Activated T-helper 1 cell treated with Interleukin-2 at 50 U/mL for 16 hours (primary cell): ENCODE results near the gene GOLGA1.

Source experiments
- DNase-seq: peaks from one replicate; pipeline ENCODE4 v3.0.0-alpha.2; 2020; ENCODE audit warnings: low read depth

GOLGA1 gene

DNA sequence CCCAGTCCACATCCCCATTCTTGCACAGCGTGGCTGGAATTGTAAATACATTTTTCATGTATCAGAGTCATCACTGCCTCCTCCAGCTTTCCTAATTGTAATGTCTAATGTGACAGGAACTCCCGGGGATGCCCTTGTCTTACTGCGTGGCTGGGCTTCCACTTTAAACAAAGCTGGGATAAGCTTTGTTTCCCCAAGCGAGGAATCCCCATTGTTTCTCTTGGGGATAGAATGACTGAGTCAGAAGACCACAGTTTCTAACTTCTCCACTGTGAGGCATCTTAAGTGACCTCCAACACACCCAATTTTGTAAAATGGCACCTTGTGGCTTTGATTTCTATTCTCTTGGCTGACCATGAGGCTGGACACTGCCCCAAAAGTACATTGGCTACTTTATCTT, 56.5 kb downstream of the GOLGA1 start:
- no peak for DNase-seq

DNA sequence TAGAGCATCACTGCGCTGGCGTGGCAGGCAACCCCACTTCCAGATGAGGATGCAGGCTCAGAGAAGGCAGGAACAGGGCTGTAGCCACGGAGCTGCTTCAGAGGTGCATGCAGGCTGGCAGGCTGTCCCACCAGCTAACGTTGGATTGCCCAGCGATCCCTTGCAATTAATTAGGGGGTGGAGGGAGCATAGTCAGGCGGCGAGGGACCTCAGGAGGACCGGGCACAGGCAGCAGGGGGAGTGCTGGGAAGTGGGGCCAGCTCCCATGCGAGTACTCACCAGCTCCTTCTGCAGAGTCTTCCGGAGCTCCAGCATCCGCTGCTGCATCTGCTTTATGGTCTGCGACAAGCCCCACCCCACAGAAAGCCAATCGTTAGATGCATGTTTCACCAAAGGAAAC, 58.7 kb downstream of the GOLGA1 start:
- DNase-seq = no peak

DNA sequence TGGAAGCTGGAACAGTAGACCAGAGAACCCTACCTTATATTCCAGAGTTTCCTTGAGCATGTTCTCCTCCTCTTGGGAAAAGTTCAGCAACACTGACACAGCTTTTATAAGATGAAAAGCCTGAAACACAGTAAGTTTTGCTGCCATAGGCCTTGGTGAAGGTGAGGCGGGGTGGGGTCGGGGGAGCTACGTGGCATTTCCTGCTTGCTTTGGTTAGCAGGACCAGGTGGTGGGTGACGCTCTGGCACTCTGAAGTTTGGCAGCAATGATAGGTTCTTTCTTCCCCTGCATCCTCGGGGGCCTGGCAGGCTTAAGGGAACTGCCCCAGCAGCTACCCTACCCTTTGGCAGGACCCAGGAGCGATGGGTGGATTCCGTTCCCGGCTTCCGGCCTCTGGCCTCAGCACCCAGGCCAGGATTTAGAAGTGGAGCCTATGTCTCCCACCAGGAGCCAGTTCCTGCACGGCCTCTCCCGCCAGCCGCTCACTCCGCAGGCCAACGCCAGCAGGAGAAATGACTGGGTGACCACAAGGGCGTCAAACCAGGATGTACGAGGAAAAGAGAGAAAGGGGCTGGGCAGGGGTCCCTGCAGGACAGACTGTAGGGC, 59.6 kb downstream of the GOLGA1 start:
- DNase-seq = no peak

DNA sequence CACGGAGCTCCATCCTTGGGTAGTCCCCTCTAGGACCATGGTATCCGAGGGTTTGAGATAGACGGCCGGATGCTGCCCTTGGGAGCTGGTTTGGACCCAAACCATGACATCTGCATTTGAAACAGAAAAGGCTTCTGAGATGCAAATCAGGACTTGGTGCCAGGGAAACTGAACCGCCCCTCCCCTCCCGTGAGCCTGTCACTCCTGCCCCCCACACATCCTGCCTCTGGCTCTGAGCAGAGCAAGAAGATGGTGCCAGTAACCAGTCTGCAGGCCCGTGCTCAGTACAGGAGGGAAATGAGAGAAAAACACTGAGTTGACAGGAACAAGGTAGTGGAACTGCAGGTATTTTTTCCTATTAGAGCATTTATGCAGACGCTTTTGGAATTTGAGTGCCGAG, 60.4 kb downstream of the GOLGA1 start:
- DNase-seq = no peak

DNA sequence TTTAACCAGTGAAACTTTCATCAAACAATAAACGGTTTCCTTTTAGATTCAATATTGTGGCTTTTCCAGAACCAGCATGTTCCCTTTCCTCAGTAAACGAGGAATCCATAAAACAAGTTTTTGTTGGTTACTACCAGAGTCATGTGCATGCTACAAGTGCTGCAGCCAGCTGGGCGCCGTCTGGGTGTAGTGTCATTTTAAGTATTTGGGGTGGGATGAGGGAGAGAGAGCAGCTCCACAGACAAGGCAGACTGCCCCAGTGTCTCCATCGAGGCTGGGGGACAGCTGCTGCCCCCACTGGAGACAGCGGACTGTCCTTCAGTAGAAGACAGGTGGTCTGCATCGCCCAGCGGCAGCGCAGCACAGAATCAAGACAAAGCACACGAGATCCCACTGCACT, 61.7 kb downstream of the GOLGA1 start:
- DNase-seq = no peak

DNA sequence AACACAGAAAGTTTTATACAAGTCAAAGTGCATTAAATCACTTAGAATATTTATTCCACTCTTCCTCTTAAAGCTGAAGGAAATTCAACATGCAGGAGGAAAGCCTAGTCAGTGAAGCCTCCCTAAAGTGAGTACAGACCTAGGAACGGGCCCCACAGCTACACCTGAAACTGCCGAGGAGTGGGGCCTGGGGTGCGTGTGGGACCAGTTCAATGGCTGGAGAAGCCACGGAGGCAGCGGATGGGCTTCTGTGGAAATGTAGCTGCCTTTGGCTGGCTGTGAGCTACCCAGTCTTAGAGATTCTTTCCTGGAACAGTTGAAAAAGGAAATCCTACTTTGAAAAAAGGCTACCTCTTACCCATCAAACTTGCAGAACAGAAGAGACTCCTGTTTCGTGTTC, 62.4 kb downstream of the GOLGA1 start:
- no peak for DNase-seq

DNA sequence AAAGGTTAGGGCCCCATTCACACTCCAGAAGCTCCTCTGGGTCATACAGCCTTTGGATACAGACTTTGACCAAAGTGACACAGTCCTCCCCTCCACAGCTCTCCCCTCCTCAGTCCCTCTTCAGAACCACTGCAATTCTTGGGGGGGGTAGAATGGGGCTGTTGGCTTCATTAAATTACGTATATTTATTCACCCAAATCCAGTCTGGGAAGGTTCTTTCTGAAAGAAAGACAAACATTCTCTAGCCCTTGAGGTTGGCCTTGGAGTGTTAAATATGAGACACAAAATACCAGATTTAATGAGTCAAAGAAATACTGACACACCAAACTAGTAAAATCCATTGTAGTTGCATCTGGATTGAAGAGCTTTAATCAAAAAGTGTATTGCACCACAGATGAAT, 62.9 kb downstream of the GOLGA1 start:
- no peak for DNase-seq

DNA sequence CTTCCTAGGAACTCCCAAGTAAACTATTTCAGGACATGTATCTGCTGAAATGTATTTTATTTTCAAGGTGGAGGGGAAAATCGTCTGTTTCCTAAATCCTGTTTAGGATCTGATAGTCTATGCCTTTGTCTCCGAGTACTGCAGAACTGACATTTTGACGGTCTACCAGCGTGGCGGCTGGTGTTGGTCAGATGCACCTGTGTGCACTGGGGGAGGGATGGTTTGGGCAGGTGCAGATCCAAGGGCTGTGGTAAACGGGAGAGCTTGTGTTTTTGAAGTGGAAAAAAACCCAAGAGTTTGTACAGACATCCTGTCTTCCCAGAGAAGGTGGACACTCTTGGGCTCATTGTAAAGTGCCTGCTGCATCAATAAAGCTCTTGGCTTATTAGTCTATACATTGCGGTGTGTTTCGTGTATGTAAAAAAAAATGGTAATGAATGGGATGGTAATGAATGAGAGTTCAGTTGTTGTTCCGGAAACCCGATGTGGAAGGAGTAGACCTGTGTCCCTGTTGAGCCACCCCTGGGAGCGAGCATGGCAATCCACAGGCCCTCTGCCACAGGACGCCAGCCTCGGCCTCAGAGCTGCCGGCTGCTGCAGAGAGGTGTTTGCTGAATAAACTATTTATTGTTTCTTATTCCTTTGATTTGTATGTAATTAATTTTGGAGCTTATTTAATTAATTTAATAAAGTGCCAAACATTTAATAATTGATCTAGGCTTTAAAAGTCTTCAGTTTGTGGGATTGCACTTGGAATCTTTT, 63.7 kb downstream of the GOLGA1 start:
- no peak for DNase-seq

DNA sequence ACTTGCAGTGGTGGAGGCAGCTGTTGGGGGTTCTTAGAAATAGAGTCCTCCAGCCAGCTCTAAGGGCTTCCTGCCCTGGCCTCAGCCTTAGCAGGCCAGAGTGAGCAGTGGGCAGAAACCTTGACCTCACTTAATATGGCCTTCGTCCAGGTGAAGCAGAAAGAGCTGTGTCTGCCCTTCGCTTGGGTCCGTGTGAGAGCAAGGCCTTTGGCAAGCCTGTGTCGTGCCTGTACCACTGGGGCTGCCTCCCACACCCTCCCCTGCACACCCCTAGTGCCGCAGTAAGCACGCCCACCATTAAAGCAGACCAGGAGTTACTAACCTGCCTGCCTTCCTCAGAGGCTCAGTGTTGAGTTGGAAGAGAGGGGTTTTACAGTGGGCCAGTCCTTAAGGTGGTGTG, 65.4 kb downstream of the GOLGA1 start:
- DNase-seq = no peak

DNA sequence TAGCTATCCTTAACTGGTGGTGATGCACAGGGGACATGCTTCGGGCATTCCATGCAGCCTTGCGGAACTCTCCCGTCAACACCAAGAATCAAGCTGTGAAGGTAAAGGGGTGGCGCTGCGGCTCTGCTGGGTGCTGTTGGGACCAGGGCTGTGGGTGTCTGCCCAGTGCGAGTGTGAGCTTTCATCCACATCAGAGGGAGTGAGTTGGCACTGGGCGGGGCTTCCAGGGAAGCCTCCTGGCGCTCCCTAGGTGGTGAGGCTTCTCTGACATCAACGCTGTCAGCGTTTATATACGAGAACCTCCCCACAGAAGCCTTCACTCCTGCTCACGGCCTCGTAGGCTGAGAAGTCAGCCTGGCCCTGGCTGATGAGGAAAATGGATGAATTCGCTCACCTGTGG, 67.2 kb downstream of the GOLGA1 start:
- no peak for DNase-seq

DNA sequence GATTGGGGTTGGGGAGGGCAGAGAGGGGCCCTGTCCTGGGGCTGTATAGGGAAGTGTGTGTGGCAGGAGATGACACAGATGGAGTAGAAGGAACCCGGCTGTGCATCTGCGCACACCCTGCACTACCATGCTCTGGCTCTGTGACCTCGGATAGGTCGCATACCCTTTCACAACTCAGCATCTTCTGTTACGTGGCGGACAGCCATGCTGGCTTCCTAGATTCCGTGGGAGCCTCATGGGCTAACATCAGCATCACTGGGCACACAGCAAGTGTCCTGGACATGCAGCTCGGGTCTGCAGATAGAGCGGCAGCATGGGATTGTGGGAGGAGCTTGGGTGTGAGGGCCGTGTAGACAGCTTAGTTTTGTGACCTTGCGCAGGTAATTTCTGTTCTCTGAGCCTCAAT, 69.7 kb downstream of the GOLGA1 start:
- DNase-seq = no peak

DNA sequence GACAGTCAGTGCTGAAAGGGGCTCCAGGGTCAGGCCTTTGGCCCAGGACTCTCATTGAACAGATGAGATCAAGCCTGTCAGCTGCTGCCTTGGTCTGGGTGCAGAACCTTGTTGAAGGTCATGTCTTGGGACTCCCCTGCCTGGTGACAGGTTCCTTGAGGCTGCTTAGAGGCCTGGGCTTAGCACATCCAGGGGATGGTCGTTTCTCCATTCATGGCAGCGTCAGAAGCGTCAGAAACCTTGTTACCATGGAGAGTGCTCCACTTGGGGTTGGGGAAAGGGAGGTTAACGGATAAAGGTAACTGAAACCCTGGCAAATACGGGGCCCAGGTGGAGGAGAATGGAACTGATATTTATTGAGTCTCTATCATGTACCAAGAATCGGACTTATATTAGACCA, 70.2 kb downstream of the GOLGA1 start:
- no peak for DNase-seq

DNA sequence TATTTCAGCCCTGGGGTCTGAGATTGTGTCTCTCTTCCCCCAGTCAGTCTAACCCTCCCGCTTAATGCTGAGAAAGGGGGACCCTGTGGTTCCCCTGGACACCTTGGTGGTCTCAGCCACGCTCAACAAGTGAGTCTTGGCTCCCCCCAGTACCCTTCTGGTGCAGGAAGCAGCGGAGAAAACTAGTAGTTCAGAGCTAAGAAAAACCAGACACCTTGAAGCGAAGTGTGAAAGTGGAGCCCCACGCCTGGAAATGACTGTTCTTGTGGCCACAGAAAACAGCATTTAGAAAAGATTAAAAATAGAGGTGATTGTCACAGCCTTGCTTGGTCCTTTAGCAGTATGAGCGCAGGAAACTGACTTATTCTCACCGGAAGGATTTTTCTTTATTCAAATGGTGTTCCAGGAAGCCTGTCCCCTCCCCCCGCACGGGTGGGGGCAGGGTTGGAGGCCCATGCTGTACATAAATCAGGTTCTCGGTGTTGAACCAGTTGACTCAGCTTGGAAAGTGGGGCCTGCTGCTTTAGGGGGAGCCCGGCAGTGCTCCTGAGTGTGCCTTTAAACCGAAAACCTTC, 70.8 kb downstream of the GOLGA1 start:
- peak; percentile 67 for DNase-seq

DNA sequence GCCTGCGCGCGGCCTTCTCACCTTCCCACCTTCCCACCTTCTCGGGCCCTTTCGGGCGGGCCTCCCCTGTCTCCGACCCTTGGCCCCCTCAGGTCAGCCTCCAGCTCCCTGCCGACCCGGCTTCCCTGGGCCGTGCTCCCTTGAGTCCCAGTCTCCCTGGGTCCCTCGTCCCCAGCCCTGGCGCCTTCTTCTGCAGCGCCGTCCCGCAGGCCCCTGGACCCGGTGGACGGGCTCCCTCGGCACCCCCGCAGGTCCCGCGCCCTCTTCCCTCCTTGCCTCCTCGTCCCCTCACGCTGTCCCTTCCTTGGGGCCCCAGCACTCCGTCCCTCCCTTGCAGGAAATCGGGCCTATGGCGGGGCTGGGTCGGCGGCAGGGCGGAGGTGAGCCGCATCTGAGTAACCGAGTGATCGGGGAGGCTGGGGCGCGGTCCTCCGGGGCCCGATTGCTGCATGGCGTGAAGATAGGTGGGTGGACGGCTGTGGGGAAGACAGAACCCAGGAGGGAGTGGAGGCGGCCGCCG, 71.4 kb downstream of the GOLGA1 start:
- peak; percentile 27 for DNase-seq

DNA sequence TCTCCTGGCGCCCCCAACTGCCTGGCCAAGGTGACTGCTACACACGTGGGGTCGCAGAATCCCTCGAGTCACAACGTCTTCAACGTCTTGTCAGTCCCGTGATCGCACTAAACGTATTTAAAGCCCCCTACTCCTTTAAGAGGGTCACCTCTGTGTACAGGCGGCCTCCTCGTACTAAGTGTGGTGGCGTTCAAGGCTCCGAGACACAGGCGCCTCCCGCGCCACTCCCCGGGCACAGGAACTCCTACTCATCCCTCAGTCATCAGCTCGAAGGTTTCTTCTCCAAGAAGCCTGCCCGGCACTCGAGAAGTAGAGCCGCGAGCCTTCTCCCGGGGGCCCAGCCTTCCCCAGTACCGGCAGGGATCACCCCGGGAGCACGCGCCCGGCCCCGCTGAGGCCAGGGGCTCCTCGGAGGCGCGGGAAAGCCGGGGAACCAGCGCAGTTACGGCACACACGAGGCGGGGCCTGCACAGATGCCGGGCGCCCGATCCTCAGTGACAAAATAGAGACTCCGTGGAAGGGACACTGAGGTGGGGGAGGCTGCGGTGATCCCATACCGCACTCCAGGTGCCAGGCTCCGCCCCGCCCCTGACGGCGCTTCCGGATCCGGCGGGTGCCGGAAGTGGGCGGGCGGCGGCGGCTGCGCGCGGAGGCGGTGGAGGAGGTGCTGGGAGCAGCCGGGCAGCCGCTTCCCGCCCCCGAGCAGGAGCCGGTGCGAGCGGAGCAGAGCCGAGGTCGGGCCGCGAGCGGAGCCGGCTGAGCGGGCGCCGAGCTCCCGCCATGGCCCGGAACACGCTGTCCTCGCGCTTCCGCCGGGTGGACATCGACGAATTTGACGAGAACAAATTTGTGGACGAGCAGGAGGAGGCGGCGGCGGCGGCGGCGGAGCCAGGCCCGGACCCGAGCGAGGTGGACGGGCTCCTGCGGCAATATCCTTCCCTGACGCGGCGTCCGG, 72.1 kb downstream of the GOLGA1 start:
- DNase-seq = peak; percentile 91

DNA sequence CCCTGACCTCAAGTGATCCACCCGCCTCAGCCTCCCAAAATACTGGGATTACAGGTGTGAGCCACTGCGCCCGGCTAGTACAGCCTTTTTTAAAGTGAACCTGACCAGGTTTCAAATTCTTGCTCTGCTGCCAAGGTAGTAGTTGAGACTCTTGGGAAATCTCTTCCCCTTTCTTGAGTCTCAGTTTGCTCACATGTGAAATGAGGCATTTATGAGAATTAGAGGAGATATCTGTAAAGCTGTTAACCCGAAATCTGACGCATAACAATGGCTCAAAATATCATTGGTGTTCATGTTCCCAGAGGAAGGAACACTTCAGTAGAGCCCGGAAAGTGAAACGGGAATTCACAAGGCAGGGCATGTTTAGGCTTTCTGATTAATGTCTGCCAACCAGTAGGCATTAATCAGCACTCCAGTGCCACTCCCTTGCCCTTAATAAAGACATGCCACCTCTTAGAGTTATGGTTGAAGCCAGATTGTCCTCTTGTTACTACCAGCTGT, 77.5 kb downstream of the GOLGA1 start:
- no peak for DNase-seq

DNA sequence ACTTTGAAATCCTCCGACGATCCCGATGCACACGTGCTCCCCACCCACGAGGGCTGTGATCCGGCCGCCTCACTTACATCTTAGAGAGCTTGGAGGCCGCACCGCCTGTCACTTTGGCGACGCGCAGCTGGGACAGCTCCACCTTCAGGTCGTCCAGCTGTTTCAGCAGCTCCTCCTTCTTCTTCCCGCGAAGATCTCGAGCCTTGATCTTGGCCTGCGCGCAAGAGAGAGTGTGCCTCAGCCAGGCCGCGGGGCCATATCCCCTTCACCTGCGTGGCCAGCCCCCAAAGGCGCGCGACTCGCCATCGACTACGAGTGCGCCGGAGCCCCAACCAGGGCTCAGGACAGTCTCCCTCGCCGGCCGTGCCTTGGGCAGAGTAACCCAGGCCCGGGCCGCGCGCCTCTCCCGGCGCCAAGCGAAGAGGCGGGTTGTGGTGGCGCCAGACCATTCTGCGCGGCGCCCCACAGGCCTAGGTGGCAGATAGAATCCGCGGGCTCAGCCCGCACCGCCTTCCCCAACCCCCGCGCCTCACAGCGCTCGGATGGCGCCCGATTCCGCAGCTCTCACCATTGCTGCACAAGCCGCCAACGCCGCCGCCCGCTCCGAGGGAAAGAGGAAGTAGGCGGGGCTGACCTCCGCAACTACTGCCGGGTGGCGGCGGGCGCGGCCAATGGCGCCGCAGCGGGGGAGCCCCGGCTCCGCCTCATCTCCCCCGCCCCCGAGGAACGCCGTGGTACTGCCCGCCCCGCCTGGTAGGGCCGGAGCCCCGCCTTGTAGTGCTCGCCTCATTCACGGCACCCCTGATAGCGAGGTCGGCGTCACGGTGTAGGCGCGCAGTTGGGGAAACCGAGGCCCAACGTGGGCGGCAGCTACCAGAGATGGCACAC, 79.3 kb downstream of the GOLGA1 start, which contains the start of the genes ARPC5L and RPL35:
Gene ARPC5L (plus strand): TSS at position 789 of the 888 bp plus-strand sequence. CDS start 7,161 bp downstream, outside the sequence.
Gene RPL35 (minus strand): TSS at position 616 of the 888 bp plus-strand sequence. CDS start 45 bp downstream, at position 571.
- peak; percentile 94 for DNase-seq

DNA sequence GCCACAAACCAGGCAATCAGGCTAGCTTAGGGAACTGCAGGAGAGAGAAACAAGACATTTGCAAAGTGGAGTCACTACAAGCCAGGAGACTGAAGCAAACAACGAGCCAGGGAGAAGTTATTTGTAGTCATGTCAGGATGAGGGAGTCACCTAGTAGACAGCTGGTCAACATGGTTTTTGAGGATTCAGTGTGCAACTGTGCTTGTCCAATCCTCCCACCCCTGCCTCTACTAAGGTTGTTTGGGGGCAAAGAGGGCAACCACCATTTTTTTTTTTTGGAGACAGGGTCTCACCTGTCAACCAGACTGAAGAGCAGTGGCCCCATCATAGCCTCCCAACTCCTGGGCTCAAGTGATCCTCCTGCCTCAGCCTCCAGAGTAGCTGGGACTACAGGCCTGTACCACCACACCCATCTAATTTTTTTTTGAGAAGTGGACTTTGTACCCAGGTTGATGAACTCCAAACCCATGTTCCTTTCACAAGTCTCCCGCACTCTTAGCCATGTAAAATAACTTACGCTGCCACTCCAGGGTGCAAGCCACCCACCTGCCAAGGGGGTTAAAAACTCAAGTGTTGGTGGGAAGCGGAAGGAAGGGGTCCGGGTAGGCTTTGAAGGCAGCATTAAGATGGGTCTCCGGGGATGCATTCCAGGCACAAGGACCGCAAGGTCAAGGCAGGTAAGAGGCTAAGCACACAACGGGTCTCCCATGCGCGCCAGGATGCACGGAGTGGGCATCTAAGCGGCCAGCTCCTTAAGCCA, 80.1 kb downstream of the GOLGA1 start:
- no peak for DNase-seq

DNA sequence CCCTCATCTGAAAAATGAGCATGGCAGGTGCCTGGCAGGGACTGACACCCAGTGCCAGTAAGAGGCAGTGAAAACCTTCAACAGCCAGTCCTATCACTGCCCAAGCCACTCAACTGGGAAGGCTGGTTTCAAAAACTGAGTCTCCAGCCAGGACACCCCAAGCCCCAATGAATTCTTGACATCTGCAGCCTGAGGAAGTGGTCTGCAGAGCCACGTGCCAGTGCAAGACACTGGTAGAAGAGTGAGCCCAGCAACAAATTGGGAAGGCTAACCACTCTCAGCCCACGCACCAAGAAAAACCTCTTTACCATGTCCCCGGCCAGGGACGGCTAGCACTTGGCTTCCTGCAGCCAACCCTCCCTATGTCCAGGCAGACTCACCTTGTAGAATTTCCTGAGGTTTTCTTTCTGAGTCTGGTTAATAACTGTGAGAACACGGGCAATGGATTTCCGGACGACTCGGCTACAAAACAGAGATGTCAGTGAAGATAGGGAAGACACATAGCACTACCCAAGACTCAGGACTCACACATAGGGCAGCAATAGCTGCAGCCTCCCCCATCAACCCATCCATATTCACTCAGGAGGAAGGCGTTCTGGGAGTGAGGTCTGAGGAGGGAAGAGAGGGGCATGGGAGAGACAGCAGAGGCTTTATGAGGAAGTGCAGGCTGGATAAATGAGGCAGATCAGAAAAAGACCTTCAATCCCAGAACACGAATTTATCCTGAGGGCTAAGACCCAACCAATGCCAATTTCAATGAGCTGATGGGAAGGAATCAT, 80.9 kb downstream of the GOLGA1 start:
- DNase-seq = no peak
